Measurements from ENCODE around the gene ASMTL.
A peak's percentile ranks its signal among the peaks of the same experiment; 100 is the strongest.
"Not testable (repeated sequence)": the region's sequence is repeated elsewhere in the genome, so short reads cannot be mapped to it uniquely, and the experiment has no call there.

The ASMTL gene

DNA sequence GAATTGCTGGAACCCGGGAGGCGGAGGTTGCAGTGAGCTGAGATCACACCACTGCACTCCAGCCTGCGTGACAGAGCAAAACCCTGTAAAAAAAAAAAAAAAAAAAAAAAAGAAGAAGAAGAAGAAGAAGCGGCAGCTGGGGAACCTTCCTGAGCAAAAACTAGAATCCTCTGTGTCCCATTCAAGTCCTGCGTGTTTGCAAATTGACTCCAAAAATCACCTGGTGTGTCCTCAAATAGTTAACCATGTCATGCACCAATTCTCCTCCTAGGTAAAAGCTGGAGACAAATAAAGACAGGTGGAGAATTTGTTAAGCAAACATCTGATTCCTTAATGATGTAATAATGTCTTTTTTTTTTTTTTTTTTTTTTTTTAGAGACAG lies 31.9 kb upstream of the ASMTL start:
- DNase-seq (ENCODE audit: low read depth, low spot score), result no peak
- no peak overlapping the region for H3K4me3 ChIP-seq (ENCODE audit: low read length)

DNA sequence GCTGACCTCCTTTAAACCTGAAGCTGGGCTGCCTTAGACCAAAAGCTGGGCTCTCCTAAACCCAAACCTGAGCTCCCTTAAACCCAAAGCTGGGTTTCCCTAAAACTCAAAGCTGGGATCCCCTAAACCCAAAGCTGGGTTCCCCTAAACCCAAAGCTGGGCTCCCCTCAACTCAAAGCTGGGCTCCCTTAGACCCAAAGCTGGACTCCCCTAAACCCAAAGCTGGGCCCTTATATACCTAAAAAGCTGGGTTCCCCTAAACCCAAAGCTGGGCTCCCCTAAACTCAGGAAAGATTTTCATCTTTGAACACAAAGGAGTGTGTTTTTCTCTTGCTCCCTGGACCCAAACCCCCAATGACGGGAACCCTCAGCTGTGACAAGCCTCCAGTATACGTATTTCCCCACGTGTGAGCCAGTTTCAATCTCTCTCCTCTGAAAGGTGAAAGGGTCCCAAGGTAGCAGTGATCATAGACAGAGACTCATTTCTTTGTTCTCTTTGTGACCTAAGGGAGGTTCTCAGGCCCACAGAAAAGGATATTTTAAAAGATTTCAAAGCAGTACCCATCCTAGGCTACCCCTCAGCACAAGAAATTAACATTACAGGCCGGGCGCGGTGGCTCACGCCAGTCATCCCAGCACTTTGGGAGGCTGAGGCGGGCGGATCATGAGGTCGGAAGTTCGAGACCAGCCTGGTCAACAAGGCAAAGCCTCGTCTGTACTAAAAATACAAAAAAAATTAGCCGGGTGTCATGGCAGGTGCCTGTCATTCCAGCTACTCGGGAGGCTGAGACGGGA lies 31.3 kb upstream of the ASMTL start:
- H3K4me3 ChIP-seq (ENCODE audit: low read length), result no peak overlapping the region
- no peak for DNase-seq (ENCODE audit: low read depth, low spot score)

DNA sequence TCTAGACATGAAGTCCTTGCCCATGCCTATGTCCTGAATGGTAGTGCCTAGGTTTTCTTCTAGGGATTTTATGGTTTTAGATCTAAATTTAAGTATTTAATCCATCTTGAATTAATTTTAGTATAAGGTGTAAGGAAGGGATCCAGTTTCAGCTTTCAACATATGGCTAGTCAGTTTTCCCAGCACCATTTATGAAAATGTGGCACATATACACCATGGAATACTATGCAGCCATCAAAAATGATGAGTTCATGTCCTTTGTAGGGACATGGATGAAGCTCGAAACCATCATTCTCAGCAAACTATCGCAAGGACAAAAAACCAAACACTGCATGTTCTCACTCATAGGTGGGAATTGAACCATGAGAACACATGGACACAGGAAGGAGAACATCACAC lies 29.8 kb upstream of the ASMTL start:
- peak overlapping the region; percentile 40 for H3K4me3 ChIP-seq (ENCODE audit: low read length)
- DNase-seq (ENCODE audit: low read depth, low spot score), result not testable (repeated sequence)

DNA sequence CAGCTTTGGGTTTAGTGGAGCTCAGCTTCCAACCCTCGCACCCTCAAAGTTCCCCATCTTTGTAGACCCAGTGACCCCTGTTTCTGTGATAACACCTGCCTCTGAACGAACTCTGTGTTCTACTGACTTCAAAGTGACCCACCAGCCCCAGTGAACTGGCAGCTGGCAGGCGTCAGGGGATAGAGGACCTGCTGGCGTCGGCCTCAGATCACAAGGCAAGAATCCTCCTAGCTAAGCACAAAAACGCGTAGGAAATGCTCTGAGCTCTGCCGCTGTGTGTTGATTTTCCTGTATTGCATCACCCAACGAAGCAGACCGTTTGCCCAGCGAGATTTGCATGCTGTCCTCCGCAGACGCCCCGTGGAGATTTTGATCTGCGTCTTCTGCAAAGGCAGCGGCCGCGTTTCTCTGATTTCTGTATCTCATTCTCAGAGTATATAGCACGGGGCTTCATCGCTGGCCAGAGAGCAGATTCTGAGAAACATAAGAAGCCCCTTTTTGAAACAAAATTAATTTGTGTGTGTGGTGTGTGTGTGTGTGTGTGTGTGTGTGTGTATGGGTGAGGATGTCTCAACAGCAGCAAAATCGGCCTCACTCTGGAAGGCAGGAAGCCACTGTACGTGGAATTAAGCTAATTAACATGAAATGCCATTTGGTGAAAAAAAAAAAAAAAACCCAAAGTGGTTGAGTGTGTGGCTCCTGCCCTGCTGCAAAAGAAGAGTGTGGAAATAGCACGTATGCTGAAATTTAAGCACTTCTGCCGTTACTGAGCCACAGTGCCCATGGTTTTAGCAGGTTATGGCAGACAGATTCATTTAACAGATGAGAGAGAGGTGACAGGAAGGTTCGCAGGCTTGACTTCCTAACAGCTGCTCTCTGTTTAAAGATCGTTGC lies 29.2 kb upstream of the ASMTL start:
- H3K4me3 ChIP-seq (ENCODE audit: low read length), result peak overlapping the region; percentile 40
- peak; percentile 98 for DNase-seq (ENCODE audit: low read depth, low spot score)

DNA sequence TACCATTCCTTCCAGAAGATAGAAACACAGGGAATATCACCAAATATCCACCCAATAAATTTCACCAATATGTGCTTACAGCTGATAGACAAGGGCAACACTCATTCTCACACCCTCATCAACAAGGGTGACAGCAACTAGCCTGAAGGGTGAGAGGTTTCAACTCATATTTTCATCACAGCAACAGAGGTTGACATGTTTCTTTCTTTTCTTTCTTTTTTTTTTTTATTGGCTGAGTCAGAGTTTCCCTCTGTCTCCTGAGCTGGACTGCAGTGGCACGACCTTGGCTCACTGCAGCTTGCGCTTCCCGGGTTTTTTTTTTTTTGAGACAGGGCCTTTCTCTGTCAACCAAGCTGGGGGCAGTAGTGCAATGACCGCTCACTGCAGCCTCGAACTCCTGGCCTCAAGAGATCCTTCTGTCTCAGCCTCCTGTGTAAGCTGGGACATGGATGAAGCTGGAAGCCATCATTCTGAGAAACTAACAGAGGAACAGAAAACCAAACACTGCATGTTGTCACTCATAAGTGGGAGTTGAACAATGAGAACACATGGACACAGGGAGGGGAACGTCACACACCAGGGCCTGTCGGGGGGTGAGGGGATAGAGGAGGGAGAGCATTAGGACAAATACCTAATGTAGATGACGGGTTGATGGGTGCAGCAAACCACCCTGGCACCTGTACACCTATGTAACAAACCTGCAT lies 27.5 kb upstream of the ASMTL start:
- H3K4me3 ChIP-seq (ENCODE audit: low read length), result no peak overlapping the region
- DNase-seq (ENCODE audit: low read depth, low spot score), result no peak

DNA sequence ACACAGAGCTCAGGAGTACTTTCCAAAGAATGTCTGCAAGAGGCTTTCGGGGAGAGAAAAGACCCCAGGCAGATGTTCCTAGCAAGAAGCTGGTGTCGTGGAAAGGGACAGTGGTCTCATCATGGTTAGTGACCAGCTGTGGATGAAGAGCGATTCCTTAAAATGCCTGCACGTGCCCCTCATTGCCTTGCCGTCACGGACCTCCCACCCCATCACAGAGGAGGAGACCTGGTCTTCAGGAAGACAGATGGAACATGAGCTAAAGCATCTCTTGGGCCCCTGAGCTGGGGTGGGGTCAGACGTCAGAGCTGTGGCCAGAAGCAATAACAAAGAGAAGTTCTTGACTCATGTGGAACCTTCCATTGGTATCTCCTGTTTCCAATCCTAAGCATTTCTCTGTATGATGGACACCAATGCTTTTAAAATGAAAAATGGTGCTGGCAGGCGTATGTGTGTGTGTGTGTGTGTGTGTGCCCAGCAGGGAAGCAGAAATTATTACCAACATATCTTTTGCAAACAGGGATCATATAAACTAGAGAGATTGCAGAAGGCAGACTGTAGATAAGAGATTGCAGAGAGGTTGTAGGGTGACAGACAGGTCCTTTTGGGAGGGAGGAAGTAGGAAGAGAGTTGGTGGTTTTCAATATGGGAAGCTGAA lies 25.2 kb upstream of the ASMTL start:
- DNase-seq (ENCODE audit: low read depth, low spot score), result no peak

DNA sequence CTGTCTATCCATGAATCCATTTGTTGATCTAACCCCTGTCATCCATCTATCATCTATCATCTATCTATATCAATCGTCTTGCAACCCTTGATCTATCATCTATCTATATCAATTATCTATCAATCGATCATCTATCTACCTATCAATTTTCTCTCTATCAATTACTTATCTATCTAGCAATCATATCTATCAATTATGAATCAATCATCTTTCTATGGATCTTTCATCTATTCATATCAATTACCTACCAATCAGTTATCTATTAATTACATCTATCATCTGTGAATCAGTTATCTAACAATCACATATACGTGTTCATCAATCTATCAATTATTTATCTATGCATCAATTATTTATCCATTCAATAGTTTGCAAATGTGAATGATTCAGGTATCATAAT lies 24.5 kb upstream of the ASMTL start:
- H3K4me3 ChIP-seq (ENCODE audit: low read length), result no peak overlapping the region
- DNase-seq (ENCODE audit: low read depth, low spot score), result no peak

More for the DNA sequence above, 25.2 kb upstream of the ASMTL start:
- H3K4me3 ChIP-seq (ENCODE audit: low read length), result no peak overlapping the region

DNA sequence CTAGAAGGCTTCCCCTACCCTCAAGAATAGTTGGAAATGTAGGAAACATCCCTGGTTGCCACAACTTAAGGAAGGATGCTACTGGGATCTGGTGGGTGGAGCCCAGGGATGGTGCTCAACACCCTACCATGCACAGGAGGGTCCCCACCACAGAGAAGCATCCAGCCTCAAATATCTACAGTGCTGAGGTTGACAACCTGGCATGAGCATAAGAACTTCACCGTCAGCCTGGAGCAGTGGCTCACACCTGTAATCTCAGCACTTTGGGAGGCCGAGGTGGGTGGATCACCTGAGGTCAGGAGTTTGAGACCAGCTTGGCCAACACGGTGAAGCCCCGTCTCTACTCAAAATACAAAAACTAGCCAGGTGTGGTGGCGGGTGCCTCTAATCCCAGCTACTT lies 24.0 kb upstream of the ASMTL start:
- DNase-seq (ENCODE audit: low read depth, low spot score), result no peak

DNA sequence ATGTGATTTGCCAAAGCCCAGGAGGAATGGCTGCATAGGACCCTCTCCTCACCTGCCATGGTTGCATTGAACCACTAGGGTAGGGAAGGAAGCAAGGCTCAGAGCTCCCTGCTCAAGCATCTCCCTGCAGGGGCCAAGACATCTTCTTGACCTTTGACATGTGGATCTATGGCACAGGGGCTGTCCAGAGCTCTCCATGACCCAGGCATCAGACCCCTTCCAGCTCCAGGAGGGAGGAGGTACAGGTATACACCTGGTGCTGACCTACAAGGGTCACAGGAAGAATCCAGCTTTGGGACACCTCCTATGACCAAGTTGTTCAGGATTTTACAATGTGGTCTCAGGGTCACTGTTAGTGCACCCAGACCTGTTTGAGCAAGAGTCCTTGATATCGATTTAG lies 23.2 kb upstream of the ASMTL start:
- H3K4me3 ChIP-seq (ENCODE audit: low read length), result no peak overlapping the region
- DNase-seq (ENCODE audit: low read depth, low spot score), result no peak

More for the DNA sequence above, 24.0 kb upstream of the ASMTL start:
- H3K4me3 ChIP-seq (ENCODE audit: low read length), result no peak overlapping the region

DNA sequence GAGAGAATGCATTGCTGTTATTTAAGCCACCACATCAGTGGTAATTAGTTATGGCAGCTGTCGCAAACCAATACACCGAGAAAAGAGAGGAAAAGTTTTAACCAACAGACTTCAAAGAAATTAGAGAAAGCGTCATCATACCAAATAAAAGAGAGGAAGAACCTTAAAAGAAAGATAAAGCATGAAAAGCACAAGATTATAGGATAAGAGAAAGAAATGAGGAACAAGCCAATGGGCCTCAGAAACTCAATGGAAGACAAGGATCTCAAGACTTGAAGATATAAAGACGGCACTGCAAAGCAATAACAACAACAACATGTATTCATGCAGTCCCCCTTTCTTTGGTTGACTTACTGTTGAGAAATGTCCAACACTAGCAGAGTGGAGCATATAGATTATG lies 22.8 kb upstream of the ASMTL start:
- H3K4me3 ChIP-seq (ENCODE audit: low read length), result no peak overlapping the region
- no peak for DNase-seq (ENCODE audit: low read depth, low spot score)

DNA sequence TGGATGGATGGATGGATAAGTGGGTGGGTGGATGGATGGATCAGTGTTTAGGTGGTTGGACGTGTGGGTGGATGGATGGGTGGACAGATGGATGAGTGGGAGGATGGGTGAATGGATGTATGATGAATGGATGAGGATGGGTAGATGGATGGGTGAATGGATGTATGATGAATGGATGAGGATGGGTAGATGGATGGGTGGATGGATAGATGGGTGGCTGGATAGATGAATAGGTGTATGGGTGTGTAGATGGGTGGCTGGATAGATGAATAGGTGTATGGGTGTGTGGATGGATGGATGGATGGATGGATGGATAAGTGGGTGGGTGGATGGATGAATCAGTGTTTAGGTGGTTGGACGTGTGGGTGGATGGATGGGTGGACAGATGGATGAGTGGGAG lies 21.9 kb upstream of the ASMTL start:
- H3K4me3 ChIP-seq (ENCODE audit: low read length), result not testable (repeated sequence)

DNA sequence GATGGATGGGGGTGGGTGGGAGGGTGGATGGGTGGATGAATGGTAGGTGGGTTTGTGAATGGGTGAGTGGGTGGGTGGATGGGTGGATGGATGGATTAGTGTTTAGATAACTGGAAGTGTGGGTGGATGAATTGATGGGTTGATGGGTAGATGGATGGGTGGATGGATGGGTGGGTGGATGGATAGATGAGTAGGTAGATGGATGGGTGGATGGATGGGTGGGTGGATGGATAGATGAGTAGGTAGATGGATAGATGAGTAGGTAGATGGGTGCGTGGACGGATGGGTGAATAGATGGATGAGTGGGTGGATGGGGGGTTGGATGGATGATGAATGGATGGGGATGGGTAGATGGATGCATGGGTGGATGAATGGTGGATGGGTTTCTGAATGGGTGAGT lies 20.3 kb upstream of the ASMTL start:
- H3K4me3 ChIP-seq (ENCODE audit: low read length), result no peak overlapping the region
- DNase-seq (ENCODE audit: low read depth, low spot score), result no peak

More for the DNA sequence above, 21.9 kb upstream of the ASMTL start:
- DNase-seq (ENCODE audit: low read depth, low spot score), result not testable (repeated sequence)

DNA sequence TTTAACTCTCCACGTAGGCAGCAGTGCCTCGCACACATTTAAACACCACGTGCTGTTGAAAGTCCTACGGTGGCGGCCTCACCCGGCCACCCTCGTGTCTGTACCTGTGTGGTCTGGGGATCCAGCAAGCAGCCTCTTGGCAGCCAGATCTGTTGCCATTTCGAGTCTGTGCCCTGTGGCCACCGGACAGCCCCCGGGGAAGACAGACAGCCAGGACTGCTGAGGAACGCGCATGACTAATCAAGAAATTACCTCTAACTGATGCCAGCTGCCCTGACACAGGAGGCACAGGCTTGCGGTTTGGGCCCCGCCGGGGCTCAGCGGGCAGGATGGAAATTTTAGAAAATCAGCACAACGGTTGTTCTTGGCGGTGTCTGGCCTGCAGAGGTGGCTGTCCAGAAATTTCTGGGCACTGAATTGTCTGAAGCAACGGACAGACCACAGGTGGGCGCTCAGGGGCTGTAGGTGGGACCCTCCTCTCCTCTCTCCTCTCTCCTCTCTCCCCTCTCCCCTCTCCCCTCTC lies 15.6 kb upstream of the ASMTL start:
- peak; percentile 83 for DNase-seq (ENCODE audit: low read depth, low spot score)
- H3K4me3 ChIP-seq (ENCODE audit: low read length), result peak overlapping the region; percentile 11

DNA sequence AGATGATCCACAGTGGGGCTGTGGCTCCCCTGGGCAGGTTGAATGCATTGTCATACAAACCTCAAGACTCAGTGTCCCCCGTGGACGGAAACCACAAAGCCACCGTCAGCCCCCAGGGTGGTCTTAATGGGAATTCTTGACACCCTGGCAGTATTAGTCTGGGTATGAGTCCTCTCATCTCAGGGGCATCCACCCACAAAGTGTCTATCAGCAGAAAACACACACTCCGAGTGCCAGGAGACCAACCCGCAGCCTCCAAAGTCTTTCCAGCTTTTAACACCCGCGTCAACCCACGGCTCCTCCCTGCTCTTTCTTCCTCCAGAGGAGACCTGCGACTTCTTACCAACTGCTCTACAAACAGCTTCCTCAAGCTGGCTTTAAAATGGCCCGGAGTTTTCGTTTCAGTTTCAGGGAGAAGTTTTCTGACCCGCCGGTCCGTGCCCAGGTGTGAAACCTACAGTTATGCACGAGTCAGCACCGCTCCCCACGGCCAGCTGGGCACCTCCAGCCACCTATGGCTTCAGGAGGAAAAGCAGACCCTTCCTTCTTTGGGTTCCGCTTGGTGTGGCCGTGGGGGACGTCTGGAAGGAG lies 14.4 kb upstream of the ASMTL start:
- peak; percentile 81 for DNase-seq (ENCODE audit: low read depth, low spot score)
- peak overlapping the region; percentile 28 for H3K4me3 ChIP-seq (ENCODE audit: low read length)

DNA sequence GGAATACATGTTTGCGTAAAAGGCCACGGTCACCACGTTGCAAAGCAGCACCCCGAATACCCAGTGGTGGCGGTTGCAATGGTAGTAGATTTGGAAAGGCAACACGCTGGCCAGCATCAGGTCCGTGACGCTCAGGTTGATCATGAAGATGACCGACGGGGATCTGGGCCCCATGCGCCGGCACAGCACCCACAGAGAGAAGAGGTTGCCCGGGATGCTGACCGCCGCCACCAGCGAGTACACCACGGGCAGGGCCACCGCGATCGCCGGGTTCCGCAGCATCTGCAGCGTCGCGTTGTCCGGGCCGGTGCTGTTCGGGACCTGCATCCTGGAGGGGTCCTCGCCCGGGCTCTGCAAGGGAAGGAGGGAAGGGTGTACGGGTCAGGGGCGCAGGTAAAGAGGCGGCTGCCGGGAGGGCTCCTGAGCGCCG lies 13.5 kb upstream of the ASMTL start:
- no peak overlapping the region for H3K4me3 ChIP-seq (ENCODE audit: low read length)

DNA sequence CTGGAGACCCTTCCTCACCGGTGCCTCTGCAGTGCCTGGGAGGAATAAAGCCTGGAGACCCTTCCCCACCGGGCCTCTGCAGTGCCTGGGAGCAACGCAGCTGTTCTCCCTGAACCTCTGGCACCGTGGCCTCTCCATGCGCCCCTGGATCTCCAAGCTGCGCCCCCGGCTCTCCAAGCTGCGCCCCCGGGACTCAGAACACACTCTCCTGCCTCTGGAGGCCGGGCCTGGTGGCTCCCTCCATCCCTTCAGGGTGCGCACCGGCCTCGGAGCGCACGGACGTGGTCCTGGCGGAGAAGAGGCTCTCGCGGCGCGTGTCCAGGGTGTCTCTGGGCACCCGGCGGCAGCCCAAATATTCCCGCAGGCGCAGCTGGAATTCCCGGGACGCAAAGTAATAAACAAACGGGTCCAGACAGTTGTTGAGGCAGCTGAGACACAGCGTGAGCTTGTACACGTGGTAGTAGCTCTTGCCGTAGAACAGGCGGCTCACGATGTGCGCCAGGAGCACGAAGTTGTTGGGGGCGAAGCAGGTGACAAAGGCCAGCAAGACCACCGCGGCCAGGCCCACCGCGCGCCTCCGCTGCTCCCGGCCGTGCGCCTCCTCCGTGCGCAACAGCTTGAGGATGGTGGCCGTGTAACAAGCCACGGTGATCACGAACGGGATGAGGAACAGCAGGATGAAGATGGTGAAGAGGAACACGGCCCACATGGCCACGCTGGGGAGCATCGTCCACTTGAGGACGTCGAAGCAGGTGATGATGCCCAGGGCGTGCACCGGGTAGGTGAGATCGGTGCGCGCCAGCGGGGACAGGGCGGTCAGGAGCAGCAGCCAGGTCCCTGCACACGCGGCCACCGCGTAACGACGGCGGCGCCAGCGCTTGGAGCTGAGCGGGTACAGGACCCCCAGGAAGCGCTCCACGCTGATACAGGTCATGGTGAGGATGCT lies 12.8 kb upstream of the ASMTL start:
- no peak overlapping the region for H3K4me3 ChIP-seq (ENCODE audit: low read length)
- DNase-seq (ENCODE audit: low read depth, low spot score), result no peak

More for the DNA sequence above, 13.5 kb upstream of the ASMTL start:
- no peak for DNase-seq (ENCODE audit: low read depth, low spot score)

DNA sequence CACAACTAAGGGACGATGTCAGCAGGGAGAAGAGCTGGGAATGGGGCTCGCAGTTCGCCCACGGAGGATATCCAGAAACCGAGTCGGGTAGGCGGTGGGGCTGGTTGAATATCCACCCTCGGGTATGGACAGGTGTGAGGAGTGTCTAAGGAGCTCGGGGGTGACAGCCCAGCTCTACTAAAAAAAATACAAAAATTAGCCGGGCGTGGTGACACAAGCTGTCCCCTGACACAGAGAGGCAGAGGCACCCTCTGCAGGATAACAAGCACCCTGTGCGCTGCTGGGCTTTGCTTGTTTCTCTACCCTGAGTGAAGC lies 12.2 kb upstream of the ASMTL start:
- H3K4me3 ChIP-seq (ENCODE audit: low read length), result no peak overlapping the region
- no peak for DNase-seq (ENCODE audit: low read depth, low spot score)

Measured in Jurkat, Clone E6-1 (cell line).